Fibroblast of lung (primary cell): ENCODE measurements around the gene PADI6. TPM values are rescaled to one million over a fixed set of nuclear protein-coding genes. Genes with fewer than 3 reads are reported as not detected.

ENCODE experiments used
- DNase-seq, 2 donors: peaks; one replicate each; pipeline versions ENCODE4 v3.0.0 to v3.0.0-alpha.2; 2010; ENCODE audit warnings: low read depth in 2 of 2
- H2AFZ ChIP-seq: 2 replicates; pipeline ENCODE4 v1.5.1; 2012; ENCODE audit warnings: low read length, control low read depth, inconsistent platforms
- H3K27ac ChIP-seq: 2 replicates; pipeline ENCODE4 v1.5.1; 2011; ENCODE audit warnings: low read length, control low read depth; ENCODE audit not compliant: insufficient read depth
- H3K27me3 ChIP-seq: 2 replicates; pipeline ENCODE4 v1.5.1; 2011; ENCODE audit warnings: mild to moderate bottlenecking, low read length; ENCODE audit not compliant: control insufficient read depth, insufficient read depth
- H3K36me3 ChIP-seq: 2 replicates; pipeline ENCODE4 v1.5.1; 2011; ENCODE audit warnings: low read length; ENCODE audit not compliant: control insufficient read depth, insufficient read depth
- H3K4me1 ChIP-seq: 2 replicates; pipeline ENCODE4 v1.5.1; 2011; ENCODE audit warnings: low read length; ENCODE audit not compliant: control insufficient read depth, insufficient read depth; ENCODE audit errors: extremely low read depth
- H3K4me2 ChIP-seq: 2 replicates; pipeline ENCODE4 v1.5.1; 2011; ENCODE audit warnings: low read length, control low read depth; ENCODE audit not compliant: insufficient read depth; ENCODE audit errors: extremely low read depth
- H3K4me3 ChIP-seq, 4 experiments: fragments of 200-600 bp in 1 of 4; sonication (generic) in 1 of 4; replicated peaks in 1 of 4; 2 replicates each; pipeline ENCODE4 v1.5.1; 2011 to 2016; ENCODE audit warnings: low read length in 4 of 4, low read depth in 3 of 4, mild to moderate bottlenecking in 3 of 4, control low read depth in 2 of 4, inconsistent platforms in 1 of 4, mixed read lengths in 1 of 4; ENCODE audit not compliant: insufficient read depth in 1 of 4; ENCODE audit errors: control extremely low read depth in 1 of 4
- H3K79me2 ChIP-seq: 2 replicates; pipeline ENCODE4 v1.5.1; 2012; ENCODE audit warnings: mild to moderate bottlenecking, low read length, inconsistent platforms; ENCODE audit not compliant: control insufficient read depth, insufficient read depth
- H3K9ac ChIP-seq: 2 replicates; pipeline ENCODE4 v1.5.1; 2011; ENCODE audit warnings: mild to moderate bottlenecking, low read length, control low read depth; ENCODE audit not compliant: insufficient read depth
- H3K9me3 ChIP-seq: 2 replicates; pipeline ENCODE4 v1.5.1; 2012; ENCODE audit warnings: low read depth, low read length; ENCODE audit not compliant: control insufficient read depth, insufficient read depth
- H4K20me1 ChIP-seq: 2 replicates; pipeline ENCODE4 v1.5.1; 2011; ENCODE audit warnings: low read length; ENCODE audit not compliant: control insufficient read depth, insufficient read depth; ENCODE audit errors: extremely low read depth
- CTCF ChIP-seq, 2 donors: IDR thresholded peaks in 1 of 2; conservative IDR thresholded peaks in 1 of 2; 1 replicate in 1 of 2; 2 replicates in 1 of 2; pipeline ENCODE4 v1.5.1; 2011 to 2012; ENCODE audit warnings: low read length in 2 of 2, control low read depth in 1 of 2, inconsistent platforms in 1 of 2, low read depth in 1 of 2, mild to moderate bottlenecking in 1 of 2
- EZH2 ChIP-seq: IDR thresholded peaks from 2 replicates; pipeline ENCODE4 v1.5.1; 2012; ENCODE audit warnings: low read length, control low read depth, mild to moderate bottlenecking; ENCODE audit errors: missing control alignments
- polyA plus RNA-seq, 2 donors: library from polyadenylated mRNA; depleted of rRNA in 1 of 2; stranded (reverse) in 1 of 2; unstranded in 1 of 2; fragments of >200 nt; gene quantifications; 2 replicates each; pipeline ENCODE4 v1.2.1, GENCODE V29; 2011 to 2012; ENCODE audit warnings: missing spikeins in 1 of 2
- total RNA-seq: library from RNA; depleted of rRNA; stranded (reverse); fragments of >200 nt; gene quantifications from 2 replicates; pipeline ENCODE4 v1.2.1, GENCODE V29; 2014

The PADI6 gene
- total and polyA plus RNA-seq, 2 donors (not counting 1 experiment from before 2014, with no cell fraction given): not detected

- H3K9me3 ChIP-seq: no peaks in the 10 kb centered on the region
- no peaks in the 10 kb centered on the region for H3K79me2 ChIP-seq
- H4K20me1 ChIP-seq: no peaks in the 10 kb centered on the region
- no peak for DNase-seq
- no peak overlapping the region for H3K27ac ChIP-seq
- no peaks in the 10 kb centered on the region for H3K36me3 ChIP-seq
- H3K9ac ChIP-seq: no peak overlapping the region
- no peak overlapping the region for H3K4me2 ChIP-seq
- no peak overlapping the region for H3K4me3 ChIP-seq
- peaks cover 5% of the 10 kb centered on the region for H3K27me3 ChIP-seq
- TF ChIP-seq EZH2: no peak
- peak in 1 of 2 donors; percentile 18 for TF ChIP-seq CTCF (conservative IDR thresholded peaks at IDR 0.05 in 1 of 2, IDR thresholded peaks at IDR 0.05 in 1 of 2; ENCODE audit: low read depth in 1 of 2, low read length in 2 of 2)
- H3K4me1 ChIP-seq: no peaks in the 10 kb centered on the region
- H2AFZ ChIP-seq: no peak overlapping the region
Observed at GRCh38 chr1:17338706-17339493, 33.1 kb upstream of the PADI6 start.

DNA sequence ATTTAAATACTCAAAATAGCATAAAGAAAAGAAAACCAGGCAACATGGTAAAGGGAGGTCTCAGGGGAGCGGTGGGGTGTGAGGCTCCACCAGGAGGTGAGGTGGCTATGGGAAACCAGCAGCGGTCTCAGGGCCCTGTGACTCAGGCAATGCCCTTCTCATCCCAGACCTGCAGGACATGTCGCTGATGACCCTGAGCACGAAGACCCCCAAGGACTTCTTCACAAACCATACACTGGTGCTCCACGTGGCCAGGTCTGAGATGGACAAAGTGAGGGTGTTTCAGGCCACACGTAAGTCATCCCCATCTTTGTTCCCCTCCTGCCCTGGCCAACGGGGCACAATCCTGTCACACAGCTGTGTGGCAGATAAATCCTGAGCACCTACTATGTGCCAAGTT lies 32.5 kb upstream of the PADI6 start:
- Histone ChIP-seq H3K27ac (no peak overlapping the region), H3K4me3 (no peak overlapping the region), H4K20me1 (no peaks in the 10 kb centered on the region), H3K9me3 (no peaks in the 10 kb centered on the region), H3K27me3 (peaks cover 5% of the 10 kb centered on the region), H3K4me1 (no peaks in the 10 kb centered on the region), H3K9ac (no peak overlapping the region), H3K36me3 (no peaks in the 10 kb centered on the region), H2AFZ (no peak overlapping the region), H3K4me2 (no peak overlapping the region), H3K79me2 (no peaks in the 10 kb centered on the region)
- no peak for DNase-seq
- TF ChIP-seq CTCF (conservative IDR thresholded peaks at IDR 0.05 in 1 of 2, IDR thresholded peaks at IDR 0.05 in 1 of 2; ENCODE audit: low read depth in 1 of 2, low read length in 2 of 2) (no peak), EZH2 (no peak)

DNA sequence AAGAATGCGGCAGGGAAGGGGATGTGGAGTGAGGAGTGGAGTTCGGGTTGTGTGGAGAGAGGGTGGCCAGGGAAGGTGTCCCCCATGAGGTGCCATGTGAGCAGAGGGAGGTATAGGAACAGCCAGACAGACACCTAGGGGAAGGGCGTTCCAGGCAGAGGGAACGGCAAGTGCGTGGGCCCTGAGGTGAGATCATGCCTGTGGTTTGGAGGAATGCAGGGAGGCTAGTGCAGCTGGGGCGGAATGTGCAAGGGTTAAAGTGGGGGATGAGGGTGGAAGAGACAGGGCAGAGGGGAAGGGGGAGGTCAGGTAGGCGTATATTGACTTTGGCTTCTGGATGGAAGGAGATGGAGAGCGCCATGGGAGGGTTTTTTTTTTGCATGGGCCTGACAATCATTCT lies 31.6 kb upstream of the PADI6 start:
- Histone ChIP-seq H2AFZ (no peak overlapping the region), H3K9me3 (no peaks in the 10 kb centered on the region), H3K9ac (no peak overlapping the region), H3K27ac (no peak overlapping the region), H3K4me2 (no peak overlapping the region), H3K79me2 (no peaks in the 10 kb centered on the region), H3K36me3 (no peaks in the 10 kb centered on the region), H3K4me3 (no peak overlapping the region), H4K20me1 (no peaks in the 10 kb centered on the region), H3K27me3 (peaks cover 5% of the 10 kb centered on the region), H3K4me1 (no peaks in the 10 kb centered on the region)
- DNase-seq: peak in 1 of 2 donors; percentile 31
- no peak for TF ChIP-seq CTCF (conservative IDR thresholded peaks at IDR 0.05 in 1 of 2, IDR thresholded peaks at IDR 0.05 in 1 of 2; ENCODE audit: low read depth in 1 of 2, low read length in 2 of 2)
- no peak for TF ChIP-seq EZH2
